Esophagus squamous epithelium (tissue), 5 donors: Measurements from ENCODE around the gene LNP1. TPM values are rescaled to one million over a fixed set of nuclear protein-coding genes. Genes with fewer than 3 reads are reported as not detected.

Experiments
- DNase-seq: peaks from one replicate; lab custom pipeline; 2025; lab: John Stamatoyannopoulos, UW
- H3K27ac ChIP-seq, 4 donors: fragments of 200-600 bp; sonication (generic); one replicate each; pipeline ENCODE4 v1.5.1; 2016 to 2019; ENCODE audit warnings: mild to moderate bottlenecking in 1 of 4
- H3K27me3 ChIP-seq, 4 donors: fragments of 200-600 bp; sonication (generic); 1 replicate in 3 of 4; 2 replicates in 1 of 4; pipeline versions ENCODE4 v1.5.1 to v1.6.0; 2017 to 2021; ENCODE audit warnings: antibody characterized with exemption in 1 of 4
- H3K36me3 ChIP-seq, 3 donors: fragments of 200-600 bp; sonication (generic); one replicate each; pipeline ENCODE4 v1.5.1; 2016 to 2019
- H3K4me1 ChIP-seq, 3 donors: fragments of 200-600 bp; sonication (generic); one replicate each; pipeline ENCODE4 v1.5.1; 2017 to 2019
- H3K4me3 ChIP-seq, 4 donors: fragments of 200-600 bp; sonication (generic); 1 replicate in 3 of 4; 2 replicates in 1 of 4; pipeline ENCODE4 v1.5.1; 2016 to 2019; ENCODE audit warnings: mild to moderate bottlenecking in 2 of 4, moderate library complexity in 1 of 4
- H3K9me3 ChIP-seq, 3 donors: fragments of 200-600 bp; sonication (generic); one replicate each; pipeline ENCODE4 v1.5.1; 2016 to 2019
- CTCF ChIP-seq, 6 experiments: fragments of 450-650 bp in 4 of 6; fragments of 200-600 bp in 2 of 6; sonication (generic) in 2 of 6; IDR thresholded peaks; one replicate each; pipeline ENCODE4 v1.5.1; 2016 to 2019; ENCODE audit warnings: antibody characterized with exemption in 6 of 6, mild to moderate bottlenecking in 4 of 6, moderate library complexity in 4 of 6
- POLR2A ChIP-seq, 4 donors: fragments of 450-650 bp; IDR thresholded peaks; one replicate each; pipeline ENCODE4 v1.6.1; 2017; ENCODE audit warnings: antibody characterized with exemption in 4 of 4, mild to moderate bottlenecking in 4 of 4, moderate library complexity in 3 of 4
- WGBS, 2 donors: methylation state at CpG; one replicate each; pipeline ENCODE4 v1.1.5; 2018; 5-methylcytosine and 5-hydroxymethylcytosine counted together
- intact Hi-C: fragments of 100-400 bp; cut with DNase I; formaldehyde crosslinking; loops from one replicate; pipeline ENCODE4 v1.15.0; 2022
- total RNA-seq, 4 donors: library from RNA; depleted of rRNA; stranded (reverse); fragments of >200 nt; gene quantifications; one replicate each; pipeline ENCODE4 v1.1.0, GENCODE V29; 2016
- donor health status: DM: yes; HTN: yes; CAD: no.

LNP1 gene
- total RNA-seq, 4 donors from 2014 or later = 0.31 to 1.5 (median 0.97) TPM

- Histone ChIP-seq H3K27ac (no peak overlapping the region), H3K4me1 (no peaks in the 10 kb centered on the region), H3K36me3 (peaks cover 0 to 99% (median under 1%) of the 10 kb centered on the region in 3 donors), H3K27me3 (no peaks in the 10 kb centered on the region), H3K4me3 (no peak overlapping the region), H3K9me3 (peaks cover 0 to 5% (median 0%) of the 10 kb centered on the region in 3 donors)
- TF ChIP-seq POLR2A (IDR thresholded peaks at IDR 0.05) (no peak), CTCF (IDR thresholded peaks at IDR 0.05) (no peak)
- intact Hi-C loops = no loop called here
- WGBS, 2 donors = 92 to 93% methylated on average over 3 of the region's 3 CpGs
- DNase-seq = no peak
Measured at GRCh38 chr3:100359035-100359434, 42.3 kb upstream of the LNP1 start.

DNA sequence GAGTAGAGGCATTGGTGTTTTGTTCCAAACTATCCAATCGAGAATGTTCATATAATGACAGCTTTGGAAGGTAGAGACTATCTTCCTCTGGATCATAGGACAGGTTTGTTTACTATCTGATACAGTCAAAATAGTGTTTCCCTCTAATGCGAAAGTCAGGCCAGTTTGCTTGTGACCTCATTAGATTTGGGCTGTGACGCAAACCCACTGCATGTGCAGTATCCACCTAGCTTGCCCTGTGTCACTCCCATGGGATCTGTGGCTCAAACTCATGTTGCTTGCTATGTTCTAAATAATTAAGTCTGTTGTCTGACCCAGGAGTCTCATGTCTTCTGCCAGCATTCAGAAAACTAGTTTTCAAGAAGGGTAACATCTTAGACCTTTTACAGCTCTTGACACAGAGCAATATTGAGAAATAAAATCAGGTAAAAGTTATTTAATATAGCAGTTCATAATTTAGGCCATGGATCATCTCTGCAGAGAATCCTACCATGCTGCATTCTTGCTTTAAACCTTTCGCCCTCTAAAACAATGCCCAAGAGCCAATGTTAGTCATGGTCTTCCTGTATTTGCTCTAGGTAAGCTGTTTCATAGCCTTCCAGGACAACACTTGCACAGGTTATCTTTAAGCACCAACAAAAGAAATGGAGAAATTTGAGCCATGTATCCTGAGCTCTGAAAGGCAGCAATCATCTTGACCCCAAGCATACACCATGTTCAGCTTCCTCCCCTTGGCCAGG, 40.4 kb upstream of the LNP1 start:
- Histone ChIP-seq H3K27me3 (no peaks in the 10 kb centered on the region), H3K27ac (no peak overlapping the region), H3K9me3 (peaks cover 0 to 5% (median 0%) of the 10 kb centered on the region in 3 donors), H3K4me1 (no peaks in the 10 kb centered on the region), H3K36me3 (peaks cover 0 to 99% (median 3%) of the 10 kb centered on the region in 3 donors), H3K4me3 (no peak overlapping the region)
- intact Hi-C loops = no loop called here
- TF ChIP-seq CTCF (IDR thresholded peaks at IDR 0.05) (no peak), POLR2A (IDR thresholded peaks at IDR 0.05) (no peak)
- no peak for DNase-seq
- WGBS, 2 donors = 90 to 94% methylated on average over 4 of the region's 4 CpGs

- no peak for TF ChIP-seq CTCF (IDR thresholded peaks at IDR 0.05)
- TF ChIP-seq POLR2A (IDR thresholded peaks at IDR 0.05) = no peak
- intact Hi-C loops = no loop called here
- H3K27ac ChIP-seq = no peak overlapping the region
- H3K4me3 ChIP-seq = no peak overlapping the region
- H3K4me1 ChIP-seq = no peaks in the 10 kb centered on the region
- DNase-seq = no peak
- 50 to 71% methylated on average over 1 of the region's 1 CpG for WGBS, 2 donors
- no peaks in the 10 kb centered on the region for H3K27me3 ChIP-seq
- H3K36me3 ChIP-seq = peaks cover 0 to 99% (median 3%) of the 10 kb centered on the region in 3 donors
- H3K9me3 ChIP-seq = peaks cover 0 to 5% (median 0%) of the 10 kb centered on the region in 3 donors
Measured at GRCh38 chr3:100361897-100362296, 39.4 kb upstream of the LNP1 start.

DNA sequence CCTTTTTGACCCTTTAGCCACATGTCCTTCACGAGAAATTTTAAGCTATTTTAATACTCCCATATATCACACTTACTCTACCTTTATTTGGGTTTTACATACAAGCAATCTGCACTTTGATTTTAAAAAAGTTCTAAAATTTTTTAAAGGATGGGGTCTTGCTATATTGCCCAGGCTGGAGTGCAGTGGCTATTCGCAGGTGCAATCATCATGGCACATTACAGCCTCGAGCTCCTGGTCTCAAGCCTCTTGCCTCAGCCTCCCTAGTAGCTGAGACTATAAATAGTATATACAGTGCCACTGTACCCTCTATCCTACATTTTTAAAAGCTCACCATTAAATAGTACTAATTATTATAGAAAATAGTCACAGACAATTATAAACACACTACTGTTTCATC, 36.9 kb upstream of the LNP1 start:
- Histone ChIP-seq H3K36me3 (peaks cover 0 to 97% (median 3%) of the 10 kb centered on the region in 3 donors), H3K27me3 (no peaks in the 10 kb centered on the region), H3K4me3 (no peak overlapping the region), H3K27ac (no peak overlapping the region), H3K9me3 (peaks cover 0 to 5% (median 0%) of the 10 kb centered on the region in 3 donors), H3K4me1 (no peaks in the 10 kb centered on the region)
- intact Hi-C loops = no loop called here
- no peak for TF ChIP-seq CTCF (IDR thresholded peaks at IDR 0.05)
- no peak for TF ChIP-seq POLR2A (IDR thresholded peaks at IDR 0.05)
- no peak for DNase-seq
- WGBS, 2 donors = 94 to 100% methylated on average over 3 of the region's 3 CpGs

- Histone ChIP-seq H3K9me3 (peaks cover 0 to 5% (median 0%) of the 10 kb centered on the region in 3 donors), H3K27ac (no peak overlapping the region), H3K4me1 (no peaks in the 10 kb centered on the region), H3K36me3 (peaks cover 0 to 98% (median 11%) of the 10 kb centered on the region in 3 donors), H3K4me3 (no peak overlapping the region), H3K27me3 (no peaks in the 10 kb centered on the region)
- TF ChIP-seq POLR2A (IDR thresholded peaks at IDR 0.05) = no peak
- no peak for TF ChIP-seq CTCF (IDR thresholded peaks at IDR 0.05)
- 67 to 72% methylated on average over 2 of the region's 2 CpGs for WGBS, 2 donors
- intact Hi-C loops = no loop called here
- no peak for DNase-seq
Measured at GRCh38 chr3:100366424-100366823, 34.9 kb upstream of the LNP1 start.
